ENCODE data around the gene DPT. TPM values are rescaled to one million over a fixed set of nuclear protein-coding genes. Genes with fewer than 3 reads are reported as not detected.

The DPT gene
- not detected in 2 replicates for total RNA-seq

DNA sequence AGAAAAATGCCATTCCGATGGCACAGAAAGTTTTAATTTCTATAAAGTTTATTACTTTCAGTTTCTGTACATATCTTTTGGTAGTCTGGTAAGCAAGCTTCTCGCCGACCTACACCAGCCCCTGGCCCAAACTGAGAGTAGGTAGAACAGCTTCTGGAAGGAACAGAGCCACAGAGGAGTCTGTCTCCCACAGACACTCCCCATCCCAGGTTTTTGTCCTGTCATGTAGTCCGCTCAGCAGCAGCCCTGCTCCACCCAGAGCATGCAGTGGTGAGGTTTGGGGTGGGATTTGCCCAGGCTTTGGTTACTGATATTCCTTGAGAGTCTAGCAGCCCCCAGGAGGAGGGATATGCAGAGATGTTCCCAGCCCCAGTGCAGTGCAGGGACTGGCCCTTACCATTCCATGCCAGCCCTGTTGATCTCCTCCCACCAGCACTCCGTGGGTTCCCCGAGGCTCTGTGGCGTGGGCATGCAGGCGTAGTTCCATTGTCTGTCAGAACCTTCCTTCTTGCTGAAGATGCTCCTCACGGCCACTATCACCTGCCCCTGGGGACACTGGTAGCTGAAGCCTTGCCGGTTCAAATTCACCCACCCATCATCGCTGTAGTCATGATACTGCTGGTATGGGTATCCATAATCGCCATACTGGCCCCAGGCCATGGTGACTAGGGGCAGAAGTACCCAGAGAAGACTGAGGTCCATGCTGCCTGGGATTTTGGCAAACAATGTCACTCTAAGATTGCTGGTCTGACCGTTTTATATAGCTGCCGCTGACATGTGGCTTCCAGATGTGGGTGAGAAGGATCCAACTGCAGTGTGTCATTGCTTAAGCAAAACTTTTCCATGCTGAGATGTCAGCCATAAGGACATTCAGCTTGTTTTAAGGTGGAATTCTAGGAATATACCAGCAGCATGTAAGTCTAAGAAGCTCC is at the start of gene DPT:
Gene DPT (minus strand): TSS at position 734 of the 932 bp plus-strand sequence. CDS start 32 bp downstream, at position 702.

Other genes starting within 250 kb of the DPT start
- gene XCL2, start 185.2 kb downstream of the DPT start, total RNA-seq: not detected in 2 replicates
- gene XCL1, start 152.6 kb downstream of the DPT start, total RNA-seq: not detected in 2 replicates

Measured in airway epithelial cell (primary cell).